NCI-H82 (cell line): ENCODE results near the gene MUCL3.
"Not testable (repeated sequence)": the region's sequence is repeated elsewhere in the genome, so short reads cannot be mapped to it uniquely, and the experiment has no call there.

Experiments
- DNase-seq: peaks from one replicate; lab custom pipeline; 2025; lab: John Stamatoyannopoulos, UW

Gene MUCL3

DNA sequence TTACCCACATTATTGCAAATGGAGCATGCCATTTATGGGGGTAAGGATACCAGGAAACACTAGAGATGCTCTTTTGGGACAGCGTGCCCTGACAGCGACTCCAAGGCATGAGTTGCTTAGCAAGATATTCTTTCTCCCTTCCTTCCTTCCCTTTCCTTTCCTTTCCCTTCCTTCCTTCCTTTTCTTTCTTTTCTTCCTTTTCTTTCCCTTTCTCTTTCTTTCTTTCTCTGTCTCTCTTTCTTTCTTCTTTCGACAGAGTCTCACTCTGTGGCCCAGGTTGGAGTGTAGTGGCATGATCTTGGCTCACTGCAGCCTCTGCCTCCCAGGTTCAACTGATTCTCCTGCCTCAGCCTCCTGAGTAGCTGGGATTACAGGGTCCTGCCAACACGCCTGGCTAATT, 3.3 kb downstream of the MUCL3 start:
- DNase-seq = no peak

DNA sequence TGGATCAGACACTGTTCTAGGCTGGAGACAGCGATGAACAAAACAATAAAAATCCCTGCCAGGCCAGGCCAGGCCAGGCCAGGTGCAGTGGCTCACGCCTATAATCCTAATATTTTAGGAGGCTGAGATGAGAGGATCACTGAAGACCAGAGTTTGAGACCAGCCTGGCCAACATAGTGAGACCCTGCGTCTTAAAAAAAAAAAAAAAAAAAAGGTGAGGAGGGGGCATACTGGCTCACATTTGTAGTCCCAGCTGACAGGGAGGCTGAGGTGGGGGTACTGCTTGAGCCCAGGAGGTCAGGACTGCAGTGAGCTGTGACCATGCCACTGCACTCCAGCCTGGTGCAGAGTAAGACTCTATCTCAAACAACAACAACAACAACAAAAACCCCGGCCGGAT, 4.5 kb downstream of the MUCL3 start:
- DNase-seq = no peak

DNA sequence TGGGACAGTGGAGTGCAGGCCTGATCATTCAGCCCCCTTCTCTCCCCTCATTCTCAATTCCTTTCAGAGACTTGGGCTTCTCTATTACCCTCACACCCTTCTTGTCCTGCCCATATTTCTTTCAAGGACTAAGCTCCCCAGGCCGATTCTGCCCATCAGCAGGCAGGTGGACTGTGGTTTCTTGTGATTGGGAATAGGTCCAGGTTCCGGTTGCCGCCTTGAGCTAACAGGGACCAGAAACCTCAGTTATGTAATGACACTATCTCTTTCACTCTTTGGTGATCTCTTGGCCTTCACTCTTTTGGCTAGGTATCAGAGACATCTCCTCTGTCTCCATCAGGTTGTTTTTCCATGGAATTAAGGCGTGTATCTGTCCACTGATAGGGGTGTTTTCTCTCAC, 6.5 kb downstream of the MUCL3 start:
- DNase-seq = no peak

DNA sequence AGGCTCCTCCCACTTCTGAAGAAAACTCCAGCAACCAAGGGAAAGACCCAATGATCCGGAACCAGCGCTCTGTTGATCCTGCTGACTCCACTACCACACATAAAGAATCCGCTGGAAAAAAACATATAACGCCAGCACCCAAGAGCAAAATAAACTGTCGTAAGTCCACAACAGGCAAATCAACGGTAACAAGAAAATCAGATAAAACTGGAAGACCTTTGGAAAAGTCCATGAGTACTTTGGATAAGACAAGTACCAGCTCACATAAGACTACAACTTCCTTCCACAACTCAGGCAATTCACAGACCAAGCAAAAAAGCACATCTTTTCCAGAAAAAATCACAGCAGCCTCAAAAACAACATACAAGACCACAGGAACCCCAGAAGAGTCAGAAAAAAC, 8.0 kb downstream of the MUCL3 start:
- DNase-seq = no peak

DNA sequence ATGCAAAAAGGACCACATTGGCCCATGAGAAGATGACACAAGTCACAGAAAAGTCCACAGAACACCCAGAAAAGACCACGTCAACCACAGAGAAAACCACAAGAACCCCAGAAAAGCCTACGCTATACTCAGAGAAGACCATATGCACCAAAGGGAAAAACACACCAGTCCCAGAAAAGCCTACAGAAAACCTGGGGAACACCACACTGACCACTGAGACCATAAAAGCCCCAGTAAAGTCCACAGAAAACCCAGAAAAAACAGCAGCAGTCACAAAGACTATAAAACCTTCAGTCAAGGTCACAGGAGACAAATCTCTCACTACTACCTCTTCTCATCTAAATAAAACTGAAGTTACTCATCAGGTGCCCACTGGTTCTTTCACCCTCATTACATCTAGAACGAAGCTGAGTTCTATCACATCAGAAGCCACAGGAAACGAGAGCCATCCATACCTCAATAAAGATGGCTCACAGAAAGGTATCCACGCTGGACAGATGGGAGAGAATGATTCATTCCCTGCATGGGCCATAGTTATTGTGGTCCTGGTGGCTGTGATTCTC, 11.2 kb downstream of the MUCL3 start:
- DNase-seq = no peak

DNA sequence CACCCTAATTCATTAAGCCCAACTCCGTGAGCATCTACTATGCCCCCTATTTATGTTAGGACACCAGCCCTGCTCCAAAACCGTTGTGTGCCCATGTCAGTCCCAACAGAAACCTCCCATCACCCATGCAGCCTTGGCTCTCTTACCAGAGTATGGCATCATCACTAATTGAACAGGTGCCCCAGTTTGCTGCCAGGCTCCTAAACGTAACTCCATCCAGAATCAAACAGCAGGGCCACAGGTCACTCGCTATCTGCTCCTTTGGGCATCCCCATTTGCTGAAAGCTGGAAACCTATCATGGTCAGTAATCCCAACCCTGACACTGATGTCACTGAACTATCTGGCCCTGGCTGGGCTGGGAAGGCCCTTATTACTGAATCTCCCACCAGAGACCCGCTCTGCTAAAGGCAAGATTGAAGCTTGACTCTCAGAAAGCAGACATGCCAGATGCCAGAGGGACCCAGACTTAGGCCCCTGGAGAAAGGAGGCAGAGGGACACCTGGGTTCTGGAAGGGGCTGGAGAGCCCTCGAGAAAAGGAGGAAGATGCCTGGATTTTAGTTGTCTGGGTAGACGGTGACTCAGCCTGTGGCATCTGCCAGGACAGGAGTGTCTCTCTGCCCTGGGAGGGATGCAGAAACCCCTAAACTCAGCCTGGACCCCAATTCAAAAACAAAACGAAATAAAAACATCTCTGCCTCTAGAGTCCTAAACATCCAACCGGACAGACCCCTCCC, 14.0 kb downstream of the MUCL3 start:
- no peak for DNase-seq

DNA sequence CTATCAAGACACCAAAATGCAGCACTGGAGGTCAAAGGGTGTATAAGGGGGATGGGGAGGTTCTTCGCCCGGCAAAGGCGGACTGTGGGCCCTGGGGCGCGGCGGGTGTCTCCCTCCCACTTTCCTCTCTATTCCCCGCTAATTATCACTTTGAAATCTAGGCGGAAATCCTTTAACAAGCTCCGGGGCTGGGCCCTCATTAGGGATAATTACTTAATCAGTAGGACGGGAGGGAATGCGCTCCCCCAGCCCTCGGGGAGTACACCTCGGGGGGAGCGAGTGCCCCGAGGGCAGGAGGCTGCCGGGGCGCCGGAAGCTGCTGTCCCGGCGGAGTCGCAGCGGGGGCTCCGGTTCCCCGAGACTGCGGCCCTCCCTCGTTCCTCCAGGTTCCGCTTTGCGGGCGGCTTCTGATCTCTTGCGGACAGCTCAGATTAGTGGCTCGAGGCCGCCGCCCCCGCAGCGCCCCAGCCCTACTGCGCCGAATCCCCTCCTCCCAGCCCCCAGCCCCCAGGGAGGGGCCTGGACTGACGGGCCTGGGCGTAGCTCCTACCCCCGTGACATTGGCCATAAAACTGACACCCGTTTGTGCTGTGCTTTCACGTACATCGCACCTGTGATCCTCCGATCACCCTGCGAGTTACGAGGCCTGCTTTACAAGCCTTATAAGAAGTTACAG, 14.7 kb downstream of the MUCL3 start:
- DNase-seq = peak; percentile 69

DNA sequence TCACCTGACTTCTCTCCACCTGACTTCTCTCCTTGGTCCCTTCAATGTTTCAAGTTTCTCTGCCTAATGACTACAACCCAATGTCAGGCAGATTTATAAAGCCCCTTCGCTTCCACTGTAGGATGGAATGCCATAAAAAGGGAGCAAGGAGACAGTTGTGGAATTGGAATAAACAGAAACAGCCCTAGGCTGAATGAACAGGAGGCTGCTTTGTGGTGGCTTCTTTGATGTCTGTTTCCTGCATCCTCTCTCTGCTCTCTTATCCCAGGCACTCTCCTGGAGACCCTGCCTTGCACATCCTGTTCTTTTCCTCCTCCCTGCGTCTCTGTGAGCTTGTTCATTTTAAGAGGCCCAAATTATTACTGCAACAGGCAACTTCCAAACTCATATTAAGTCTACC, 16.9 kb downstream of the MUCL3 start:
- no peak for DNase-seq

DNA sequence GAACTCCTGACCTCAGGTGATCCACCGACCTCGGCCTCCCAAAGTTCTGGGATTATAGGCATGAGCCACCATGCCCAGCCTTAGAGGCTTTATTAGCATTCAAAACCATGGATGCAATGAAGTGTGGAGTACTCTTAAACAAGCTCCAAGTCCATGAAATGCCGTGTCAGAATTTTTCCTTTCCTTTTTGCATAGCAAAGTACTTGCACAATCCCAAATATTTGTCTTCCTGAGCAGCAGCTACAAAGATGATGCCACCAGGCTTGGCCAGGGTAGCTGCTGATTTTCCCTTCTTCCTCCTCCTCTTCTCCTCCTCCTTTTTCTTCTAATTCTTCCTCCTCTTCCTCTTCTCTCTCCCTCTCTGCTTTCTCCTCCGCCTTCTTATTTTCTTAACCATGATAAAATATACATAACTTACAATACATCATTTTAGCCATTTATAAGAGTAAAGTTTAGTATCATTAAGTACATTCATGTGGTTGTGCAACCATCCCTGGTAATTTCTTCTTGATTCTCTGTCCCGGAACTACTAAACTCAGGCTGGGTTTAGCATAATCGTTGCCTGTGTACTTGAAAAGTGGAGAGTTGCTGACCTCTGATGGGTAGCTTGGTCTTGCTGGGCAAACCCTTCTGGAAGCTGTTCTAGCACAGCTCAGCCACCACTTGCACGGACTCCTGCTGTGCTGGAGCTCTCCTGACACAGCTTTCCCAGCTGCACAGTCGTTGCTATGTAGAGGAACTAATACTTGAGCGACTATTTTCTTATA, 20.3 kb downstream of the MUCL3 start:
- DNase-seq = no peak

DNA sequence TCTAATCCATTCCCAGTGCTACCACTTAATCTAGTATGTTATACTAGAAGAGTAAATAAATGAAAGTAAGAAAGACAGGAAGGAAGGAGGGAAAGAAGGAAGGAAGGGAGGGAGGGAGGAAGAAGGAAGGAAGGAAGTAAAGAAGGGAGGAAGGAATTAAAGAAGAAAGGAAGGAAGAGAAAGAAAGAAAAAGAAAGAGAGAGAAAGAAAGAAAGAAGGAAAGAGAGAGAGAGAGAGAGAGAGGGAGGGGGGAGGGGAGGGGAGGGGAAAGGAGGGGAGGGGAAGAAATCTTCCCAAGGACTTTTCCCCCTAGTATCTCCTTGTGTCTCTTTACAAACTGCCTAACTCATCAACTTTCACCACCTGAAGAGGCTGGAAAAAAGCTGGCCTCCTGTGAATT, 21.9 kb downstream of the MUCL3 start:
- no peak for DNase-seq

DNA sequence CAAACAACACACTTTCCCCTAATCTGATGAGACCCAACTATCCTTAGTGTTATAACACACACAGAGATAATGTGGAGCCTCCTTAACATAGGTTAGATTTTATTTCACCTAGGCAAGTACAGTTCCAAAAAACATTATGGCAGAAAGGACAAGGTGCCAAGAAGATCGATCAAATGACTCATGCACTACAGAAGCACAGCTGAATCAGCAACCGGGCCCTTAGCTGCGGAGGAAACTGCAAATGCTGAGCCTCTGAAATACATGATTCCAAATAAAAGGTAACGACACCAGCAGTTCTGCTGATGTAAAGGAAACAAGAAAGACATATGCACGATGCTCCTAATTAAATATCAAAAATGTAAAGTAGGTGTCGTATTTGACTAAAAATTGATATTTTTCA, 22.9 kb downstream of the MUCL3 start:
- no peak for DNase-seq

DNA sequence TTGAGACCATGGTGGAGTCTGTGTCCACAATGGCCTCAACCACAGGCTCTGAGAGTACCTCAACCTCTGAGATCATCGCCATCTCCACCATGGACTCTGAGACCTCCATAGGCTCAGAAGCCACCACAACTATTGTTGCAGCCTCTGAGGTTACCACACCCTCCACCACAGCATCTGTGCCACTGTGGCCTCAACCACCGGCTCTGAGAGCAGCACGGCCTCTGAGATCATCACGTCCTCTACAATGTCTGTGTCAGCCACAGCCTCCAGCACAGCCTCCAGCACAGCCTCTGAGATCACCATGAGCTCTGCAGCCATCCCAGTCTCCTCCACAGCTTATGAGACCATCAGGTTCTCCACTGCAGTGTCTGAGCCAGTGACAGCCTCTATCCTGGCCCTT, 23.3 kb downstream of the MUCL3 start:
- DNase-seq = no peak

DNA sequence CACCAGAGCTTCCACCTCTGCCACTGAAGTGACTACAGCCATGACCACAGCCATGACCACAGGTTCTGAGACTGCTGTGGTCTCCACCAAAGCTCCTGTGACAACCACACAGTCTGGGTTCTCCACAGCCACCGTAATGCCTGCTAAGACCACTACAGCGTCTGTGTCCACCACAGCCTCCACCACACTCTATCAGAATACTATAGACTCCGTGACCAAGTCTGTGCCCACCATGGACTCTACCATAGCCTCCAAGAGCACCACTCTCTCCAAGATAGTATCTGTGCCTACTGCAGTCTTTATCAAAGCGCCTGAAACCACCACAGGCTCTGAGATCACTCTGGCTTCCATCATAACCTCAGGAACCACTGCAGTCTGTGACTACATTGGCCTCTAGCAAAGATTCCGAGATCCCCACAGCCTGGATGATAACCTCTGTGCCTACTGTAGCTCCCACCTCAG, 24.4 kb downstream of the MUCL3 start:
- no peak for DNase-seq

DNA sequence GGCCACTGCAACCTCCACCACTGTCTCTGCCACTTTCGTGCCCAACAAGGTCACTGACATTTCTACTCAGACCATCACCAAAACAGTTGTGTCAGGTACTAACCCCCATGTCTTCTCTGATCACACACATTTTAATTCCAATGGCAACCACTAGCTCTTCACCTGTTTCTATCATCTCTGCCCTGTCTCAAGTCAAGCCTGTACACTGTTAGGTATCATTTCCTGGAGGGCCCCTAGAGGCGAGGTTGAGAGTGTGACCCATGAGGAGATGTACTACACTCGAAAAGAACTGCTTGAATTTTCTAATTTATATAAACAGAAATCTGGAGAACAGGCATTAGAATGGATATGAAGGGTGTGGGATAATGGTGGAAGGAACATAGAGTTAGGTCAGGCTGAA, 25.4 kb downstream of the MUCL3 start:
- DNase-seq = no peak

DNA sequence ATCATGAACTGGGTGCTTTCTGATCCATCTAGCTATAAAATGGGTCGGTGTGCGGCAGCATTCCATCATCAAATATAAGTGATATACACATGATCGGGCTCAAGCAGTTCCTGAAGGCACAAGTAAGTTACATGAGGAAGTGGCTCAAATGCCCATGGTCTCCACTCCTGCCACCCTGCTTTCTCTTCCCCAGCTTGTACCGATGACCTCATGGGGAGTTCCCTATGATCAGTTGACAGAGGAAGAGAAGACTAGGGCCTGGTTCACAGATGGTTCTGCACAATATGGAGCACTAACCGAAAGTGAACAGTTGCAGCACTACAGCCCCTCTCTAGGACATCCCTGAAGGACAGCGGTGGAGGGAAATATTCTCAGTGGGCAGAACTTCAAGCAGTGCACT, 28.4 kb downstream of the MUCL3 start:
- DNase-seq = not testable (repeated sequence)

DNA sequence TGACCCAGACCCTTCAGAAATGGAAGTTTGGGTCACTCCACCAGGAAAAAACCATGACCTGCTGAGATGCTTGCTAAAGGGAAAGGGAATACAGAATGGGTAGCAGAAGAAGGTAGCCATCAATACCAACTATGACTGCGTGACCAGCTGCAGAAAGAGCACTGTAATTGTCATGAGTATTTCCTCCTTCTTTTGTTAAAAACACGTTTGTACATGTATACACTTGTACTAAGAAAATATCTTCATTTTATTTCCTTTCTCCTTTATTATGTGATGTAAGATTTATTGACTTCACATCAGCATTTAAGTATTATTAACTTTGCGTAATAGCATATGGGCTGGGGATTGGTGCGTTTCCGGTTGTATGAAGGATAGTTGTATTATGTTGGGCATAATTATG, 30.2 kb downstream of the MUCL3 start:
- DNase-seq = no peak

DNA sequence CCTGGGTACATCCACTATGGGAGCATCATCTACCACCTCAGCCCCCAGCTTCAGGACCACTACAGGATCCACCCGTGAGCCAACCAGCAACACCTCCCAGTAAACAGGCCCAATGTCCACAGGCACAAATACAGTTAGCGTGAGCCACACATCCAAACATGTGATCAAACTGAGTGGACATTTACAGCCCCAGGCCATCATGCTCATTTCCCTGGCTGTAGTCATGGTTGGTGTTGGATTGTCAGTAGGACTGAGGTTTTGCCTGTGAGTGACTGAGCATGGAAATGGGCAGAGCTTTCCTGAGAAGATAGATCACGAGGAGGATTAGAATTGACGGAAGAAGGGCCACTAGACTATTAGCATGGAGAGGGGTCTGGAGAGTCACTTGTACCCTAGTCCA, 32.0 kb downstream of the MUCL3 start:
- no peak for DNase-seq

DNA sequence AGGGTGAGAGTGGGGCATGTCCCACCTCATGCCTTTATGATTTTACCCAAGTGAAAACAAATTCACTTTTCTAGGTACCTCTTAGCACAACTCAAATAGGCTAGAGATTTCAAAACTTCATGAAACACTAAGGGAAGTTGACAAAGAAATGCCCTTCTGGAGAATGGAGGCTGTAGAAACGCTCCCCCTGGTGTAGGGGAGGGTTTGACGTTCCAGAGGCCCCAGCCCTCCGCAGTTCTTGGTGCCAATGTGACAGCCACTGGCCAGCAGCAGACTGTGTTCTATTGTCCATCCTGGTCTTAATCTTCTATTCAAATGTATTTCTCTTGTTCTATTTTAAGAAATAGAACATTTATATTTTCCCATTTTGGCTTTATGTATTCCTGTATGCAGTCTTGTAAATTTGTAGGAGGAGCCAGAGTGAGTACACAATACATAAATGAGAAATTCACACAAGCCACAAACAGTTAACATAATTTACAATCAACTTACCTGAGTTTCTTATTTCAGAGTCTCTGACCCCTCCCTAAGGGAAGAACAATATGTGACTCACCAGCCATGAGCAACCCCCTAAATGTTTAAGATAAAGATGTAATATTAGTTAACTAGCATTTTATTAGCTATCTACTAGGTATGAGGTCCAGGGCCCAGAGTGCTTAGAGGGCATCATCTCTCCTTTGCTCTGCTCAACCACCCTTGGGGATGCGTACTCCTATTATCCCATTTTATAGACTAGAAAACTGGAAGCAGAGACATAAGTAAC, 33.9 kb downstream of the MUCL3 start:
- DNase-seq = no peak

DNA sequence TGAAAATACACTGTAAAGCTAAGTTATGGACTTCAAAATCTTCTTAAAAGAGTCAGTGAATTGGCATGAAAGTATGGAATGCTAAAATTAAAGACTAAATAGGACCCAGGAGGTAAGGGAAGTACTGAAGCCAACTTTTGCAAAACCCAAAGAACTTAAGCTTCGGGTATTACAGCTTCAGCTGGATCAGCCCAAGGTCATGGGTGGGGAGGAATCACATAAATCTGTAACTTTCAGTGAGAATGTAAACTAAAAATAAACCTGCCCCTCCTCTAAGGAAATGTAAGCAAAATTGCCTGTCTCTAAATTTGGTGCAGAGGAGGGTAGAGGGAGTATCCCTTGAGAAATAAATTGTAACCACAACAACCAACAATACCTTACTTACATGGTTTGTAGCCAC, 38.4 kb downstream of the MUCL3 start:
- no peak for DNase-seq

DNA sequence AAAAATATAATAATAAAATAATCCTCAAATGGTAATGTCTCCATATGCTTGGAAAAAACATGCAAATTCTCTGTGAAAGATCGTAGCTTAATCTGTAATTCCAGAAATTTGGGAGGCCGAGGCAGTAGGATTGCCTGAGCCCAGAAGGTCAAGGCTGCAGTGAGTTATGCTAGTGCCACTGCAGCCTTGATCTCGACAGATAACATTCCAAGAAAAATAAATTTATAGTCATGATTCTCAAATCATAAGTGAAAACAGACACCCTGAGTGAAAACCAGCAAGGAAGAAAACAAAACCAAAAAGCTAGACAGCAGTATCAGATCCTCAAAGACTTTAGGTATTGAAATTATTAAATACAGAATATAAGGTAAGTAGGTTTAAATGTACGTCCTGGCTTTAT, 38.9 kb downstream of the MUCL3 start:
- no peak for DNase-seq

DNA sequence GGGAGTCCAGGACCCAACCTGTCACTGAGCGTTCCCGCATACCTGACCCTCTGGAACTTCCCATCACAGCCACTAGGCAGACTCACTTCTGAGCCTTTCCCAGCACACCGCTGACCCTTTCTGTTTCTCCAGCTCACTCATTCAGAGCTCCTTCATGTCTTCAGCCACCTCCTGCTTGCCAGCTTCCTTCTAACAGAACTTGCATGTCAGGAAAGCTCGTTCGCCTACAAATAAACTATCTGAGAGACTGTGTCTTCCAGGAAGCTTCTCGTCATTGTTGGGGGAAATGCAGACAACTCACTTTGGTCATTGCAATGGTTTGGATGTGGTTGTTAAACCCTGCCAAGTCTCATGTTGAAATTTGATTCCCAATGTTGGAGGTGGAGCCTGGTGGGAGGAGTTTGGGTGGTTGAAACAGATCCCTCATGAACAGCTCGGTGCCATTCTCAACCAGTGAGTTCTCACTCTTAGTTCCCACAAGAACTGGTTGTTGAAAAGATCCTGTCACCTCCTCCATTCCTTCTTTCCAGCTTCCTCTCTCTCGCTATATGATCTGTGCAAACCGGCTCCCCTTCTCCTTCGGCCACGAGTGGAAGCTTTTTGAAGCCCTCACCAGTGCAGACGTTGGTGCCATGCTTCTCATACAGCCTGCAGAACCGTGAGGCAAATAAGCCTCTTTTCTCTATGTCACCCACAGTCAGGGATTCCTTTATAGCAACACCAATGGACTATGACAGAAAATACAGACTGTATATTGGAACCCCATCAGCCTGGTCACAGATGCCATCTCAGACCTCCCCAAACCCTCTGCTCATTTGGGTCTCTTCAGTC, 41.4 kb downstream of the MUCL3 start:
- DNase-seq = peak; percentile 14
